Right lobe of liver (tissue), 4 donors: ENCODE data around the gene NECAP2.

Source experiments
- CTCF ChIP-seq, 4 donors: fragments of 200-600 bp in 3 of 4; fragments of 450-650 bp in 1 of 4; IDR thresholded peaks; one replicate each; pipeline versions ENCODE4 v1.5.1 to v1.8.0; 2016 to 2022; ENCODE audit warnings: antibody characterized with exemption in 4 of 4, mild to moderate bottlenecking in 2 of 4
- POLR2A ChIP-seq: fragments of 450-650 bp; IDR thresholded peaks from one replicate; pipeline ENCODE4 v1.6.1; 2017; ENCODE audit warnings: antibody characterized with exemption, mild to moderate bottlenecking
- donor health status: DM: no; HTN: no; CAD: no.
- donor health status: DM: no; HTN: no; CAD: no.
- donor health status: DM: no; HTN: yes; CAD: no.

GRCh38 chr1:16421201-16421600, 19.3 kb upstream of the NECAP2 start:
- no peak for TF ChIP-seq POLR2A
- no peak for TF ChIP-seq CTCF (IDR thresholded peaks at IDR 0.05)
